Right atrium auricular region (tissue), 2 donors: ENCODE data around the gene CRHR1. TPM values are rescaled to one million over a fixed set of nuclear protein-coding genes. Genes with fewer than 3 reads are reported as not detected.
A peak's percentile ranks its signal among the peaks of the same experiment; 100 is the strongest.

ENCODE experiments used
- DNase-seq: peaks from one replicate; pipeline ENCODE4 v3.0.0-alpha.2; 2019; ENCODE audit warnings: low spot score
- H3K27ac ChIP-seq, 2 donors: fragments of 200-600 bp; sonication (generic); 1 replicate in 1 of 2; 2 replicates in 1 of 2; pipeline ENCODE4 v1.5.1; 2016 to 2019
- H3K27me3 ChIP-seq, 2 donors: fragments of 200-600 bp; sonication (generic); one replicate each; pipeline versions ENCODE4 v1.5.1 to v1.6.0; 2017 to 2019
- H3K36me3 ChIP-seq: fragments of 200-600 bp; sonication (generic); one replicate; pipeline ENCODE4 v1.5.1; 2016
- H3K4me1 ChIP-seq, 2 donors: fragments of 200-600 bp; sonication (generic); one replicate each; pipeline versions ENCODE4 v1.5.1 to v1.6.0; 2017 to 2019
- H3K4me3 ChIP-seq, 2 donors: fragments of 200-600 bp; sonication (generic); 1 replicate in 1 of 2; 2 replicates in 1 of 2; pipeline ENCODE4 v1.5.1; 2017 to 2019; ENCODE audit warnings: mild to moderate bottlenecking in 1 of 2, moderate library complexity in 1 of 2
- H3K9me3 ChIP-seq, 2 donors: fragments of 200-600 bp; sonication (generic); one replicate each; pipeline ENCODE4 v1.5.1; 2019
- total RNA-seq, 2 donors: library from RNA; depleted of rRNA; stranded (reverse); fragments of >200 nt; gene quantifications; one replicate each; pipeline ENCODE4 v1.1.0, GENCODE V29; 2016
- TF ChIP-seq, protein P1 (sequence below), 2 donors: fragments of 200-600 bp; sonication (generic); IDR thresholded peaks; one replicate each; pipeline ENCODE4 v1.5.1; 2019; ENCODE audit warnings: antibody characterized with exemption in 2 of 2

The CRHR1 gene
- total RNA-seq, 2 donors from 2014 or later: not detected

DNA sequence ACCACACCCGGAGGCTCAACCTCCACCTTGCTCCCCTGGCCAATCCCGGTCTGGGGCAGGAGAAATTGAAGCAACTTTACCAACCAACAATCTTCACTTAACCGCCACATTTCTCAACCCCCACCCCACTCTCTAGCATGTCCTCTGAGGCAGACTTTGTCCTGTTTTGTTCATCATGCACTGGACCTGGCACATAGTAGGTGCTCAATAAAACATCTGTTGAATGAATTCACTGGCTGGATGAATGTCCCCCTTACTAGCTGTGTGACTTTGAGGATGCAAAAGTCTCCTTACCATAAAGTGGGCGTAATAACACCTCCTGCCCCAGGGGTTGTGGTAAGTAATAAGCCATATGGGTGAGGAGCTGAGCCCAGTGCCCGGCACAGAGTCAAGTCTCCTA lies 66.3 kb downstream of the CRHR1 start:
- H3K27me3 ChIP-seq: no peaks in the 10 kb centered on the region
- H3K36me3 ChIP-seq: no peaks in the 10 kb centered on the region
- no peak for DNase-seq
- H3K9me3 ChIP-seq: no peaks in the 10 kb centered on the region
- no peak overlapping the region for H3K27ac ChIP-seq
- no peak overlapping the region for H3K4me3 ChIP-seq
- TF ChIP-seq, protein P1, sequence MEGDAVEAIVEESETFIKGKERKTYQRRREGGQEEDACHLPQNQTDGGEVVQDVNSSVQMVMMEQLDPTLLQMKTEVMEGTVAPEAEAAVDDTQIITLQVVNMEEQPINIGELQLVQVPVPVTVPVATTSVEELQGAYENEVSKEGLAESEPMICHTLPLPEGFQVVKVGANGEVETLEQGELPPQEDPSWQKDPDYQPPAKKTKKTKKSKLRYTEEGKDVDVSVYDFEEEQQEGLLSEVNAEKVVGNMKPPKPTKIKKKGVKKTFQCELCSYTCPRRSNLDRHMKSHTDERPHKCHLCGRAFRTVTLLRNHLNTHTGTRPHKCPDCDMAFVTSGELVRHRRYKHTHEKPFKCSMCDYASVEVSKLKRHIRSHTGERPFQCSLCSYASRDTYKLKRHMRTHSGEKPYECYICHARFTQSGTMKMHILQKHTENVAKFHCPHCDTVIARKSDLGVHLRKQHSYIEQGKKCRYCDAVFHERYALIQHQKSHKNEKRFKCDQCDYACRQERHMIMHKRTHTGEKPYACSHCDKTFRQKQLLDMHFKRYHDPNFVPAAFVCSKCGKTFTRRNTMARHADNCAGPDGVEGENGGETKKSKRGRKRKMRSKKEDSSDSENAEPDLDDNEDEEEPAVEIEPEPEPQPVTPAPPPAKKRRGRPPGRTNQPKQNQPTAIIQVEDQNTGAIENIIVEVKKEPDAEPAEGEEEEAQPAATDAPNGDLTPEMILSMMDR (IDR thresholded peaks at IDR 0.05): no peak
- no peaks in the 10 kb centered on the region for H3K4me1 ChIP-seq

DNA sequence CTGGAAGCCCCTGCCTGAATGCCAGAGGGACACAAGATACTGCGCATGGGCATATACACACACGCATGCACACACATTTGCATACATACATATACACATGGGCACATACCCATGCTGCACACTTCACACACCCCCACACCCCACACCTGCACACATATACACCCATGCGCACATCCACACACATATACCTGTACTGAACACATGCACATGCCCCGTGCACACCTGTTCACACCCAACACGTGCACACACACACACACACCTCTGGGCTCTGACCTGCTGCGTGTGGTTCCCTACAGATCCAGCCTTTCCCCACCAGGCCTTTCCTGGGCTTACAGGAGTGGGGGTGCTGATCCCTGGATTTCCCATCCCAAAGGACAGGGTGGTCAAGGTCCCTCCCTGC lies 66.9 kb downstream of the CRHR1 start:
- Histone ChIP-seq H3K4me1 (no peaks in the 10 kb centered on the region), H3K27me3 (no peaks in the 10 kb centered on the region), H3K27ac (no peak overlapping the region), H3K36me3 (no peaks in the 10 kb centered on the region), H3K9me3 (no peaks in the 10 kb centered on the region), H3K4me3 (no peak overlapping the region)
- TF ChIP-seq, protein P1 (IDR thresholded peaks at IDR 0.05): no peak
- DNase-seq: no peak

DNA sequence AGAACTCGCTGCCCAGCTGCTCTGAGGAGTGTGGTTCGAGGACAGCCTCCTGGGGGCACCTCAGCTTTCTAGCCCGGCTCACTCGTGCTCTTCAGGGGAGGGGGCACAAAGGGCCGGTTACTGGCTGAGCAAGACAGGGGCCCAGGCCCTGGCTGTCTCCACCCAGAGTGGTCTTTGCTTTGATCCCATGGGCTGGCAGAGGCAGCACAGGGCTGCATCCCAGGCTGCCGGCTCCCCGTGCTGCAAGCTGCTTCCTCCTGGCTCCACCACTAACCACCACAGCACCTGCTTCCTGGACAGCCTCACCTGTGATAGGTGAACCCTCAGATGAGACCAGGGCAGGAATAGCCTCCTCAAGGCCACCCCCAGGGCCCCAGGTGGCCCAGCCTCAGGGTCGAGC lies 67.3 kb downstream of the CRHR1 start:
- H3K4me3 ChIP-seq: no peak overlapping the region
- no peaks in the 10 kb centered on the region for H3K36me3 ChIP-seq
- H3K9me3 ChIP-seq: no peaks in the 10 kb centered on the region
- no peak for DNase-seq
- no peaks in the 10 kb centered on the region for H3K4me1 ChIP-seq
- H3K27ac ChIP-seq: no peak overlapping the region
- no peaks in the 10 kb centered on the region for H3K27me3 ChIP-seq
- TF ChIP-seq, protein P1 (IDR thresholded peaks at IDR 0.05): no peak

DNA sequence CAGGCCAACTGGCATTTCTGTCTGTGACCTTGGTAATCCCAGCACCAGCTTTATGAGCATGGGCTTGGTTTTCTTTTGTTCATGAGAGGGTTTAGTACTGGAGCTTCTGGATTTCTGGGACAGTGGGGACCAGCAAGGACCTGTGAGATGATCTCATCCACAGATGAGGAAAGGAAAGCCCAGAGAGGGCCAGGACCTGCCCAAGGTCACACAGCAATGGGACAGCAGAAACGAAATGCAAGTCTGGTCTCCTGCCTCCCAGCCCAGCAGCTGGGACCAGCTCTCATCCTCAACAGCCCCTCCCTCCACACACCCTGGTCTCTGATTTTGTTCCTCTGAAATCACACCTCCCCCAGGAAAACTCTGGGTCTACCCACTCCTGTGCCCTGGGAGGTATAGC lies 67.8 kb downstream of the CRHR1 start:
- TF ChIP-seq, protein P1 (IDR thresholded peaks at IDR 0.05): no peak
- no peak overlapping the region for H3K27ac ChIP-seq
- no peaks in the 10 kb centered on the region for H3K4me1 ChIP-seq
- H3K36me3 ChIP-seq: no peaks in the 10 kb centered on the region
- H3K9me3 ChIP-seq: no peaks in the 10 kb centered on the region
- H3K4me3 ChIP-seq: no peak overlapping the region
- no peaks in the 10 kb centered on the region for H3K27me3 ChIP-seq
- no peak for DNase-seq

DNA sequence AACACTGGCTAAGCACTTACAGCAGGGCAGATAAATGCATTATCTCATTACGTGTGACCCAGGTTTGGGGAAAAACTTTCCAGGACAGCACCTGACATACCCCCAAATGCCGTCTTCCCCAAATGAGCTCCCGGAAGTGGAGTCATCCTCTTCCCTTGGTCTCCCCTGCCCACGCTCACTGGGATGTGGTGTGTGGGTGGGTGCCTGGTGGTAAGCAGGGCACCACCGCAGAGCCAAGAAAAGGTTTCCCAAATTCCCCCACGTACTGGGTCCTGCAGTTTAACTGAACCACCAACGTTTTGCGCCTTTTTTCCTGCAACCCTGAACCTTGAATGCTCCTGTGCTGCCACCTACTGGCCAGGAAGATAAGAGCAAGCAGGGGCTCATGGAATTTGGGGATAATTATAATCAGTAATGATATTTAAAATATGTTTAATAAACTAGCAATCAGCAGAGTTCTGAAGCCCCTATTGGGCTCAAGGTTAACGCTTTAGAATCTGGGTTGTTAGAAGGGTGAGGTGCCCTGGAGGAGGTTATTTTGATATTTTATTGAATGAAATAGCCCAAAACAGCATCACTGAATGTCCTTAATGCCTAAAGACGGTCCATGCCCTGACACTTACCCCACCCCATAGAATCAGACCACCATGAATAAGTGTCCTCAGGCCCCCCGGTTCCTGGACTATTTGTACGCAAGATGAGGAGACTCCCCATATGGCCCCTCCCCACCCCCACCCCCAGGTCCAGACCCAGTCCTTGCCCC lies 68.6 kb downstream of the CRHR1 start:
- H3K9me3 ChIP-seq: no peaks in the 10 kb centered on the region
- no peak overlapping the region for H3K4me3 ChIP-seq
- H3K27me3 ChIP-seq: no peaks in the 10 kb centered on the region
- peak; percentile 63 for DNase-seq
- TF ChIP-seq, protein P1 (IDR thresholded peaks at IDR 0.05): peak; percentile 75 to 92
- H3K4me1 ChIP-seq: no peaks in the 10 kb centered on the region
- no peak overlapping the region for H3K27ac ChIP-seq
- H3K36me3 ChIP-seq: no peaks in the 10 kb centered on the region

DNA sequence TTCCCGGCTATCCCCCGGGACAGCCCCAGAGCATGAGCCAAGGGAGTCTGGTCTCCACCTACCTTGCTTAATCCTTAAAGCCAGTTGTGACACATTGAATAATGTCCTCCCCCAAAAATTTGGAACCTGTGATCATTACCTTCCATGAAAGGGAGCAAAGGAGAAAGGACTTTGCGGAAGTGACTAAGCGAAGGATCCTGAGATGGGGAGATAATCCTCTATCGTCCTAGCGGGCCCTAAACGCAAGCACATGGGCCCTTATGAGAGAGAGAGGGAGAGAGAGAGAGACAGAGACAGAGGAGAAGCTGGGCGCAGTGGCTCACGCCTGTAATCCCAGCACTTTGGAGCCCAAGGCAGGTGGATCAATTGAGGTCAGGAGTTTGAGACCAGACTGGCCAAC lies 70.1 kb downstream of the CRHR1 start:
- Histone ChIP-seq H3K27ac (no peak overlapping the region), H3K27me3 (no peaks in the 10 kb centered on the region), H3K4me1 (no peaks in the 10 kb centered on the region), H3K9me3 (no peaks in the 10 kb centered on the region), H3K36me3 (no peaks in the 10 kb centered on the region), H3K4me3 (no peak overlapping the region)
- TF ChIP-seq, protein P1 (IDR thresholded peaks at IDR 0.05): no peak
- no peak for DNase-seq
